ACC112 (cell line): ENCODE results near the gene SCAF1.
"Not testable (repeated sequence)": the region's sequence is repeated elsewhere in the genome, so short reads cannot be mapped to it uniquely, and the experiment has no call there.

Source experiments
- H2AFZ ChIP-seq: fragments of 200-600 bp; sonication (generic); one replicate; pipeline ENCODE4 v1.6.0; 2017; ENCODE audit warnings: antibody characterized with exemption, low read length; ENCODE audit not compliant: unreplicated experiment
- H3K27ac ChIP-seq: fragments of 200-600 bp; sonication (generic); 2 replicates; pipeline ENCODE4 v1.5.1; 2014; ENCODE audit warnings: low read depth, mild to moderate bottlenecking, antibody characterized with exemption, low read length, moderate library complexity
- H3K27me3 ChIP-seq: fragments of 200-600 bp; sonication (generic); 2 replicates; pipeline ENCODE4 v1.6.1; 2014; ENCODE audit warnings: mild to moderate bottlenecking, antibody characterized with exemption, low read length, moderate library complexity, mixed read lengths; ENCODE audit not compliant: insufficient read depth
- H3K36me3 ChIP-seq: fragments of 200-600 bp; sonication (generic); 2 replicates; pipeline ENCODE4 v1.6.1; 2016; ENCODE audit warnings: mild to moderate bottlenecking, antibody characterized with exemption, low read length, moderate library complexity, mixed read lengths; ENCODE audit not compliant: insufficient read depth
- H3K4me1 ChIP-seq: fragments of 200-600 bp; sonication (generic); one replicate; pipeline ENCODE4 v1.6.1; 2016; ENCODE audit warnings: low read length, mixed read lengths; ENCODE audit not compliant: insufficient read depth, unreplicated experiment, control insufficient read depth
- H3K4me3 ChIP-seq: fragments of 200-600 bp; sonication (generic); 2 replicates; pipeline ENCODE4 v1.5.1; 2014; ENCODE audit warnings: mild to moderate bottlenecking, low read depth, low read length
- H3K79me2 ChIP-seq: fragments of 200-600 bp; sonication (generic); one replicate; pipeline ENCODE4 v1.6.0; 2016; ENCODE audit warnings: low read length; ENCODE audit not compliant: control insufficient read depth, unreplicated experiment, insufficient read depth

SCAF1 gene

DNA sequence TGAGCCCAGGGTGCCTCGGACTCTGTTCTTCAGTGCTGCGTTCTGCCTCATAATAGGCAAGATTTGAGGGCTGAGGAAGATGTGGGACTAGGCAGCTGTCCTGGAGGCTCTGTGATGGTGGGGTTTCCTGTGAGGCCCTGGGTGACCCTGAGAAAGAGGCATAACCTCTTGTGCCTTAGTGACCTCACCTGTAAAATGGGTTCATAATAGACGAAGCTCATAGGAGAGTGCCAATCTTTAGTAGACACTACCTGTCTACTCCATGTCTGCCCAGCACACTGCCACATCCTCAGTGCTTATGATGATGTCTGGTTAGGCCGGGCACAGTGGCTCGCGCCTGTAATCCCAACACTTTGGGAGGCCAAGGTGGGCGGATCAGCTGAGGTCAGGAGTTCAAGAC is 25.5 kb upstream of the SCAF1 start:
- no peaks in the 10 kb centered on the region for H3K27me3 ChIP-seq
- no peak overlapping the region for H2AFZ ChIP-seq
- peaks cover 5% of the 10 kb centered on the region for H3K79me2 ChIP-seq
- no peak overlapping the region for H3K27ac ChIP-seq
- no peaks in the 10 kb centered on the region; the same call in 1 of the 2 replicates for H3K36me3 ChIP-seq
- peaks cover 28% of the 10 kb centered on the region for H3K4me1 ChIP-seq
- no peak overlapping the region for H3K4me3 ChIP-seq

DNA sequence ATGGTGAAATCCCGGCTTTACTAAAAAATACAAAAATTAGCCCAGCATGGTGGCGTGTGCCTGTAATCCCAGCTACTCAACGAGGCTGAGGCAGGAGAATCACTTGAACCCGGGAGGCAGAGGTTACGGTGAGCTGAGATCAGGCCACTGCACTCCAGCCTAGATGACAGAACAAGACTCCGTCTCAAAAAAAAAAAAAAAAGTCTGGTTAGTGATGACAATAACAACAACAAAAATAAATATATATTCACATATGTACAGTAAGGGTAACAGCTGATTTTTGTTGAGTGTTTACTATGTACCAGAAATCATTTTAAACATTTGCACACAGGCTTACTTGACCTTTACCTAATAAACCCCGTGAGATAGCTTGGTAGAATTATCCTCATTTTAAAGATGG is 25.1 kb upstream of the SCAF1 start:
- Histone ChIP-seq H3K79me2 (peaks cover 5% of the 10 kb centered on the region), H3K36me3 (no peaks in the 10 kb centered on the region; the same call in 1 of the 2 replicates), H3K27ac (no peak overlapping the region)

GRCh38 chr19:49617860-49618259 is 24.1 kb upstream of the SCAF1 start:
- H3K4me3 ChIP-seq, H3K27ac ChIP-seq, H2AFZ ChIP-seq, H3K36me3 ChIP-seq, H3K79me2 ChIP-seq, H3K27me3 ChIP-seq: not testable (repeated sequence)
- peaks cover 21% of the 10 kb centered on the region for H3K4me1 ChIP-seq

More for the DNA sequence above, 25.1 kb upstream of the SCAF1 start:
- H3K4me3 ChIP-seq: no peak overlapping the region
- H3K4me1 ChIP-seq: peaks cover 28% of the 10 kb centered on the region
- no peak overlapping the region for H2AFZ ChIP-seq
- no peaks in the 10 kb centered on the region for H3K27me3 ChIP-seq

- Histone ChIP-seq H3K4me1 (no peaks in the 10 kb centered on the region), H3K27ac (no peak overlapping the region), H3K27me3 (no peaks in the 10 kb centered on the region), H3K4me3 (no peak overlapping the region), H2AFZ (no peak overlapping the region), H3K36me3 (no peaks in the 10 kb centered on the region), H3K79me2 (no peaks in the 10 kb centered on the region)
Observed at GRCh38 chr19:49624967-49625910, 16.8 kb upstream of the SCAF1 start.

DNA sequence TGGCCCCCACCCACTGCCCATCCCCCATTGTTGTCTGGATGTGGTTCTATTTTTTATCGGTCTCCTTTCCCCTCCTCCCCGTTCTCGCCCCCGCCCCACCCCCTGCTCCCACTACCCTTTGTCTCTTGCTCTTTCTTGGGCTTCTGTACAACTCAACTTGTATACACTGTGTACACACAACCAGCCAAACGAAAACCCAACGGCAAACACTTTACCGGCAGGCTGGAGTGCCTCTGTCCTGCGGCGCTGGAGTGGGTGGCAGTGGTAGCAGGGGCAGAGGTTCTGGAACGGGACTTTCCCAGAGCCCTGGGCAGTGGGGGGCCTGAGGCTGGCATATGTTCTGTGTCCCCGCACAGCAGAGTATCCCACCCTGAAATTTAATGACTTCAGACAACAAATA is 15.8 kb upstream of the SCAF1 start:
- Histone ChIP-seq H3K4me3 (no peak overlapping the region), H2AFZ (no peak overlapping the region), H3K4me1 (no peaks in the 10 kb centered on the region), H3K27ac (no peak overlapping the region), H3K27me3 (no peaks in the 10 kb centered on the region), H3K79me2 (no peaks in the 10 kb centered on the region), H3K36me3 (no peaks in the 10 kb centered on the region)

DNA sequence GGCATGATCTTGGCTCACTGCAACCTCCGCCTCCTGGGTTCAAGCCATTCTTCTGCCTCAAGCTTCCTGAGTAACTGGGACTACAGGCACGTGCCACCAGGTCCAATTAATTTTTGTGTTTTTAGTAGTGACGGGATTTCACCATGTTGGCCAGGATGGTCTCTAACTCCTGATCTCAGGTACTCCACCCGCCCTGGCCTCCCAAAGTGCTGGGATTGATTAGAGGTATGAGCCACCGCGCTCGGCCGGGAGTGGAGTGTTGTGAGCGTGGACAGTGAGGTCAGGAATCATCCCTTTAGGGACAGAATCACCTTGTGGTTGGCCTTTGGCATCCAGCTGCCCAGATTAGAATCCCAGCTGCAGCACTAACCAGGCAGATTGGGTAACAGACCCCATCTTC is 12.3 kb upstream of the SCAF1 start:
- H3K36me3 ChIP-seq: no peaks in the 10 kb centered on the region
- H3K27ac ChIP-seq: no peak overlapping the region
- no peaks in the 10 kb centered on the region for H3K27me3 ChIP-seq
- H2AFZ ChIP-seq: no peak overlapping the region
- H3K4me1 ChIP-seq: no peaks in the 10 kb centered on the region
- H3K4me3 ChIP-seq: no peak overlapping the region
- H3K79me2 ChIP-seq: no peaks in the 10 kb centered on the region

DNA sequence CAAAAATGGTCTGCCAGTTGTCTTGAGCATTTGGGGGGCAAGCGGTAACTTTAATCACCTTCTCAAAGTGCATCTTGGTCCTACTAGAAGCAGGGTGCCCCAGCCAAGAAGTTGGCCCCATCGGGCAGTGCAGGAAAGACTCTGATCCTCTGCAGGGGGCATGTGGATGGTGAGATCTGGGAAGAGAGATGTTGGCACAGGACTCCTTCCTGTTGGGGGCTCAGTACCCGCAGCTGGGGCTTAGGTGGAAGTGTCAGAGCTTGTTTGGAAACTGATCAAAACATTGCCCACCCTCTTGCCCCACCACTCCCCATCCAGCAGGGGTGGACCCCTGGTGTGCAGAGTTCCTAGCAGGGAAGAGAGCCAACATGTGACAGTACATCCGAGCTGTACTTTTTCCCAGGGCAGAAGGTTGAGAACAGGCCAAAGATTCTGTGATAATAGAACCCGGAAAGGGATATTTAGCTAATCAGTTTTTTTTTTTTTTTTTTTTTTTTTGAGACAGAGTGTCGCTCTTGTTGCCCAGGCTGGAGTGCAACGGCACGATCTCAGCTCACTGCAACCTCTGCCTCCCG is 10.9 kb upstream of the SCAF1 start:
- Histone ChIP-seq H3K79me2 (no peaks in the 10 kb centered on the region), H3K4me3 (no peak overlapping the region), H3K27me3 (no peaks in the 10 kb centered on the region), H3K27ac (no peak overlapping the region), H2AFZ (no peak overlapping the region), H3K4me1 (no peaks in the 10 kb centered on the region), H3K36me3 (peaks cover 5% of the 10 kb centered on the region; the same call in 1 of the 2 replicates)

- Histone ChIP-seq H3K27ac (no peak overlapping the region), H3K36me3 (peaks cover 5% of the 10 kb centered on the region; the same call in 1 of the 2 replicates), H2AFZ (no peak overlapping the region), H3K4me1 (no peaks in the 10 kb centered on the region), H3K79me2 (peaks cover 1% of the 10 kb centered on the region), H3K4me3 (no peak overlapping the region), H3K27me3 (no peaks in the 10 kb centered on the region)
Observed at GRCh38 chr19:49631610-49632192, 10.3 kb upstream of the SCAF1 start.

- Histone ChIP-seq H3K27me3 (no peaks in the 10 kb centered on the region), H3K79me2 (peaks cover 3% of the 10 kb centered on the region), H2AFZ (no peak overlapping the region), H3K27ac (no peak overlapping the region), H3K4me1 (no peaks in the 10 kb centered on the region), H3K4me3 (no peak overlapping the region), H3K36me3 (peaks cover 5% of the 10 kb centered on the region; the same call in 1 of the 2 replicates)
Observed at GRCh38 chr19:49632576-49632975, 9.4 kb upstream of the SCAF1 start.

DNA sequence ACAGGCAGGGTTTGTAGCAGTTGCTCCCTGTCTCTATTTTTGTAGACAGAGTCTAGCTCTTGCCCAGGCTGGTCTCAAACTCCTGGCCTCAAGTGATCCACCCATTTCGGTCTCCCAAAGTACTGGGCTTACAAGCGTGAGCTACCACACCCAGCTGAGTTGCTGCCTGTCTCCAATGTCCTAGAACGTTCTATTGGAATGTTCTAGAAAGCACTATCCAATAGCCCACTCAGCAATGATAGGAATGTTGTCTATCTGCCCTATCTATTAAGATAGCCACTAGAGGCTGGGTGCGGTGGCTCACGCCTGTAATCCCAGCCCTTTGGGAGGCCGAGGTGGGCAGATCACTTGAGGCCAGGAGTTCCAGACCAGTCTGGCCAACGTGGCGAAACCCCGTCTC is 8.7 kb upstream of the SCAF1 start:
- H3K36me3 ChIP-seq, H3K4me1 ChIP-seq, H3K27ac ChIP-seq, H3K27me3 ChIP-seq, H3K4me3 ChIP-seq, H2AFZ ChIP-seq, H3K79me2 ChIP-seq: not testable (repeated sequence)
